HG03097 (cell line): ENCODE results near the gene EFCAB5.
"Not testable (repeated sequence)": the region's sequence is repeated elsewhere in the genome, so short reads cannot be mapped to it uniquely, and the experiment has no call there.

Experiments used
- ATAC-seq: cut with Tn5 transposase; IDR thresholded peaks from one replicate; pipeline ENCODE4 v1.9.1; 2021; ENCODE audit not compliant: unreplicated experiment, low FRiP score

Gene EFCAB5

GRCh38 chr17:29933379-29933778 is 8.1 kb upstream of the EFCAB5 start:
- no peak for ATAC-seq

GRCh38 chr17:29935909-29936308 is 5.5 kb upstream of the EFCAB5 start:
- not testable (repeated sequence) for ATAC-seq

GRCh38 chr17:29936724-29937123 is 4.7 kb upstream of the EFCAB5 start:
- ATAC-seq: no peak

GRCh38 chr17:29945281-29945680 is 3.8 kb downstream of the EFCAB5 start:
- ATAC-seq: no peak

GRCh38 chr17:29948448-29949215 is 7.2 kb downstream of the EFCAB5 start:
- ATAC-seq: no peak

- ATAC-seq: no peak
Measured at GRCh38 chr17:29949696-29950095, 8.3 kb downstream of the EFCAB5 start.

GRCh38 chr17:29954405-29954804 is 13.0 kb downstream of the EFCAB5 start:
- ATAC-seq: no peak

GRCh38 chr17:29956225-29956624 is 14.8 kb downstream of the EFCAB5 start:
- ATAC-seq: no peak

GRCh38 chr17:29957488-29957887 is 16.1 kb downstream of the EFCAB5 start:
- ATAC-seq: not testable (repeated sequence)

- ATAC-seq: no peak
Measured at GRCh38 chr17:29958947-29959657, 17.7 kb downstream of the EFCAB5 start.

- ATAC-seq: no peak
Measured at GRCh38 chr17:29959658-29960337, 18.4 kb downstream of the EFCAB5 start.

GRCh38 chr17:29962656-29963055 is 21.2 kb downstream of the EFCAB5 start:
- no peak for ATAC-seq

GRCh38 chr17:29968271-29968670 is 26.8 kb downstream of the EFCAB5 start:
- ATAC-seq: no peak

GRCh38 chr17:29972277-29972676 is 30.8 kb downstream of the EFCAB5 start:
- ATAC-seq: no peak

- no peak for ATAC-seq
Measured at GRCh38 chr17:29973005-29973404, 31.6 kb downstream of the EFCAB5 start.

- no peak for ATAC-seq
Measured at GRCh38 chr17:29977836-29978235, 36.4 kb downstream of the EFCAB5 start.

GRCh38 chr17:29980261-29980660 is 38.8 kb downstream of the EFCAB5 start:
- ATAC-seq: no peak

GRCh38 chr17:29982991-29983653 is 41.7 kb downstream of the EFCAB5 start:
- no peak for ATAC-seq

- no peak for ATAC-seq
Measured at GRCh38 chr17:29996458-29996857, 55.0 kb downstream of the EFCAB5 start.

GRCh38 chr17:30000001-30000754 is 58.7 kb downstream of the EFCAB5 start:
- ATAC-seq: no peak
